CD4-positive, alpha-beta T cell treated with Interleukin-4 for 1 hour (primary cell): ENCODE measurements around the gene TOGARAM2.

ENCODE experiments used
- DNase-seq, 2 donors: peaks; one replicate each; pipeline ENCODE4 v3.0.0-alpha.2; 2020 to 2022

The TOGARAM2 gene

GRCh38 chr2:29056452-29056851 lies 75.4 kb downstream of the TOGARAM2 start:
- DNase-seq: no peak

GRCh38 chr2:29057006-29057405 lies 75.9 kb downstream of the TOGARAM2 start:
- no peak for DNase-seq

GRCh38 chr2:29059624-29060023 lies 78.5 kb downstream of the TOGARAM2 start:
- no peak for DNase-seq

GRCh38 chr2:29060441-29060840 lies 79.3 kb downstream of the TOGARAM2 start:
- no peak for DNase-seq

GRCh38 chr2:29061176-29061575 lies 80.1 kb downstream of the TOGARAM2 start:
- no peak for DNase-seq

- no peak for DNase-seq
Measured at GRCh38 chr2:29061616-29062015, 80.5 kb downstream of the TOGARAM2 start.

- no peak for DNase-seq
Measured at GRCh38 chr2:29062371-29062770, 81.3 kb downstream of the TOGARAM2 start.

- DNase-seq: no peak
Measured at GRCh38 chr2:29063056-29063455, 82.0 kb downstream of the TOGARAM2 start.

- DNase-seq: no peak
Measured at GRCh38 chr2:29063646-29064345, 82.7 kb downstream of the TOGARAM2 start.

- DNase-seq: no peak
Measured at GRCh38 chr2:29064346-29064715, 83.2 kb downstream of the TOGARAM2 start.

- no peak for DNase-seq
Measured at GRCh38 chr2:29064746-29065067, 83.6 kb downstream of the TOGARAM2 start.

GRCh38 chr2:29065068-29065811 lies 84.1 kb downstream of the TOGARAM2 start:
- DNase-seq: no peak

GRCh38 chr2:29066271-29066860 lies 85.3 kb downstream of the TOGARAM2 start:
- no peak for DNase-seq

GRCh38 chr2:29066997-29067605 lies 86.0 kb downstream of the TOGARAM2 start:
- DNase-seq: no peak

GRCh38 chr2:29068513-29068912 lies 87.4 kb downstream of the TOGARAM2 start:
- DNase-seq: no peak

- DNase-seq: no peak
Measured at GRCh38 chr2:29070526-29070925, 89.4 kb downstream of the TOGARAM2 start.

- DNase-seq: no peak
Measured at GRCh38 chr2:29071032-29071975, 90.2 kb downstream of the TOGARAM2 start.

GRCh38 chr2:29072251-29072650 lies 91.2 kb downstream of the TOGARAM2 start:
- DNase-seq: no peak

GRCh38 chr2:29072971-29073725 lies 92.0 kb downstream of the TOGARAM2 start:
- no peak for DNase-seq

- no peak for DNase-seq
Measured at GRCh38 chr2:29073933-29074332, 92.8 kb downstream of the TOGARAM2 start.

- no peak for DNase-seq
Measured at GRCh38 chr2:29074411-29074810, 93.3 kb downstream of the TOGARAM2 start, which contains the start of gene PCARE. Gene PCARE, minus strand, starts transcription at chr2:29074523. Its CDS starts 262 bp downstream, at chr2:29074261.
